Calu3 (cell line): ENCODE results near the gene S1PR5. TPM values are rescaled to one million over a fixed set of nuclear protein-coding genes. Genes with fewer than 3 reads are reported as not detected.

Experiments
- BruUV-seq: library from RNA; stranded (reverse); fragments of 400-500 nt; replicated peaks from 2 replicates; lab custom pipeline; 2021; lab: Mats Ljungman, UMichigan
- CTCF ChIA-PET: fragments of 300-600 bp; sonication (Branson Sonifier 250); formaldehyde crosslinking; loops from one replicate; lab custom pipeline; 2022; ENCODE audit warnings: antibody characterized with exemption; lab: Charles Lee
- DNase-seq: peaks from one replicate; pipeline ENCODE4 v3.0.0; 2022
- H3K27ac Mint-ChIP-seq: one replicate; pipeline ENCODE4 v1.8.0; 2022; ENCODE audit warnings: mixed read lengths; ENCODE audit not compliant: unreplicated experiment
- H3K27me3 Mint-ChIP-seq: one replicate; pipeline ENCODE4 v1.8.0; 2022; ENCODE audit warnings: mixed read lengths; ENCODE audit not compliant: unreplicated experiment
- H3K36me3 Mint-ChIP-seq: one replicate; pipeline ENCODE4 v1.8.0; 2022; ENCODE audit warnings: mild to moderate bottlenecking, moderate library complexity, mixed read lengths; ENCODE audit not compliant: insufficient read depth, unreplicated experiment
- H3K4me1 Mint-ChIP-seq: one replicate; pipeline ENCODE4 v1.8.0; 2022; ENCODE audit warnings: mild to moderate bottlenecking, low read depth, mixed read lengths; ENCODE audit not compliant: unreplicated experiment
- H3K4me3 Mint-ChIP-seq: one replicate; pipeline ENCODE4 v1.8.0; 2022; ENCODE audit warnings: mild to moderate bottlenecking, low read depth, moderate library complexity, mixed read lengths; ENCODE audit not compliant: unreplicated experiment
- H3K9me3 Mint-ChIP-seq: one replicate; pipeline ENCODE4 v1.8.0; 2022; ENCODE audit warnings: low read depth, mixed read lengths; ENCODE audit not compliant: unreplicated experiment
- CTCF ChIP-seq: fragments of 200-600 bp; IDR thresholded peaks from one replicate; pipeline ENCODE4 v1.8.0; 2022; ENCODE audit warnings: antibody characterized with exemption; ENCODE audit not compliant: unreplicated experiment
- intact Hi-C: fragments of 100-400 bp; cut with micrococcal nuclease; formaldehyde crosslinking; loops from one replicate; pipeline ENCODE4 v1.10.0; 2022; ENCODE audit not compliant: unreplicated experiment
- total RNA-seq: library from RNA; stranded (reverse); gene quantifications from 2 replicates; pipeline ENCODE4 v1.2.3, GENCODE V29; 2022

The S1PR5 gene
- total RNA-seq, 1 experiment from 2014 or later, result not detected

- H3K9me3 Mint-ChIP-seq, result no peaks in the 10 kb centered on the region
- H3K36me3 Mint-ChIP-seq, result peaks cover 60% of the 10 kb centered on the region
- intact Hi-C loops, result no loop called here
- CTCF ChIA-PET, result interaction anchor here (1.0 kb wide), 1 partner anchor 147 kb away, joined by 3 read pairs; no protein-coding TSS in a partner anchor
- peaks cover 30% of the 10 kb centered on the region for H3K4me1 Mint-ChIP-seq
- BruUV-seq, result no TSS peak
- H3K4me3 Mint-ChIP-seq, result peak overlapping the region; percentile 94
- TF ChIP-seq CTCF, result no peak
- peak overlapping the region; percentile 38 for H3K27ac Mint-ChIP-seq
- peak; percentile 29 for DNase-seq
- H3K27me3 Mint-ChIP-seq, result no peaks in the 10 kb centered on the region
These were observed 47.9 kb upstream of the S1PR5 start for GRCh38 chr19:10565028-10565566.

GRCh38 chr19:10562609-10563008 lies 45.4 kb upstream of the S1PR5 start:
- Mint-ChIP-seq H3K4me3 (no peak overlapping the region), H3K27ac (no peak overlapping the region), H3K4me1 (peaks cover 16% of the 10 kb centered on the region), H3K9me3 (no peaks in the 10 kb centered on the region), H3K36me3 (peaks cover 42% of the 10 kb centered on the region), H3K27me3 (no peaks in the 10 kb centered on the region)
- TF ChIP-seq CTCF, result no peak
- CTCF ChIA-PET, result no interaction called here
- no peak for DNase-seq
- no TSS peak for BruUV-seq
- intact Hi-C loops, result no loop called here

GRCh38 chr19:10560154-10560553 lies 42.9 kb upstream of the S1PR5 start:
- intact Hi-C loops, result no loop called here
- Mint-ChIP-seq H3K4me1 (peaks cover 6% of the 10 kb centered on the region), H3K9me3 (no peaks in the 10 kb centered on the region), H3K36me3 (peaks cover 26% of the 10 kb centered on the region), H3K27ac (no peak overlapping the region), H3K27me3 (no peaks in the 10 kb centered on the region), H3K4me3 (no peak overlapping the region)
- no peak for DNase-seq
- BruUV-seq, result no TSS peak
- no peak for TF ChIP-seq CTCF
- CTCF ChIA-PET, result no interaction called here

- Mint-ChIP-seq H3K36me3 (peaks cover 31% of the 10 kb centered on the region), H3K4me1 (no peaks in the 10 kb centered on the region), H3K9me3 (no peaks in the 10 kb centered on the region), H3K27me3 (no peaks in the 10 kb centered on the region), H3K4me3 (no peak overlapping the region), H3K27ac (no peak overlapping the region)
- BruUV-seq, result no TSS peak
- intact Hi-C loops, result no loop called here
- CTCF ChIA-PET, result no interaction called here
- TF ChIP-seq CTCF, result no peak
- no peak for DNase-seq
These were observed 40.5 kb upstream of the S1PR5 start for GRCh38 chr19:10557603-10558197.
